ENCODE results near the gene METTL22.

METTL22 gene, protein sequence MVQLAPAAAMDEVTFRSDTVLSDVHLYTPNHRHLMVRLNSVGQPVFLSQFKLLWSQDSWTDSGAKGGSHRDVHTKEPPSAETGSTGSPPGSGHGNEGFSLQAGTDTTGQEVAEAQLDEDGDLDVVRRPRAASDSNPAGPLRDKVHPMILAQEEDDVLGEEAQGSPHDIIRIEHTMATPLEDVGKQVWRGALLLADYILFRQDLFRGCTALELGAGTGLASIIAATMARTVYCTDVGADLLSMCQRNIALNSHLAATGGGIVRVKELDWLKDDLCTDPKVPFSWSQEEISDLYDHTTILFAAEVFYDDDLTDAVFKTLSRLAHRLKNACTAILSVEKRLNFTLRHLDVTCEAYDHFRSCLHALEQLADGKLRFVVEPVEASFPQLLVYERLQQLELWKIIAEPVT

DNA sequence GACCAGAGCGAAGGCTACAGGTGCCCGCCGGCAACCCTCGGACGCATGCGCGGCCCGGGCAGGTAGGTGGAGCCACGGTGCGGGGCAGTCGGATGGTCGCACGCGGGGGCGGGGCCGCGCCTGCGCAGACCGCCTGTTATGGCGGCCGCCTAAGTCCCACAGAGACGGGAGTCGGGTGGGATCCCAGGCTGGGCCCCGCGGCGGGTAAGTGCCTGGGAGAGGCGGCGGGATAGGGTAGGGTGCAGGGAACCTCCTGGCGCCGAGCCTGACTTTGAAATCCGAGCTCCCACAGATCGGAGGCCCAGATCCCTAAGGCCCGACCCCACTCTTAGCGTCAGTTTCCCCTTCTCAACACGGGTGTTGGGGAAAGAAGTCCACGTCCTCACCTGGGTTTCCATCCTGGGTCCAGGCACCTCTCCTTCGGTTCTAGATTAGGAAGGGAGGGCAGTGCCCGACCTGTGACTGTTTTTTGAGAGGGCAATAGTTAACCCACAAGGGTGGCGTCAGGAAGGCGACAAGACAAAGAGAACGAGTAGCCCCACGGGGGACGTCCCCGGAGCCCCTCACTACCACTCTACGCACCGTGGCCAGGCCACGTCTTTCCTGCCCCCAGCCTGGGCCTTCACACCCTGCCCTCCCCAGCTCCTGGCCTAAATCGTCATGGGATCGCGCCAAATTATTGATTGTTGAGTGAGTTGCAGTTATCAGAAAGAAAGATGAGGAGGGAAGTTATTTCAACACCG is at the start of gene METTL22:
TSS of gene METTL22 (plus strand) at position 127 of the 743 bp plus-strand sequence. CDS start 3,968 bp downstream, outside the sequence.
- DNase-seq (ENCODE audit: low read depth in 3 of 3) = peak; percentile 85 to 92 (median 90)

DNA sequence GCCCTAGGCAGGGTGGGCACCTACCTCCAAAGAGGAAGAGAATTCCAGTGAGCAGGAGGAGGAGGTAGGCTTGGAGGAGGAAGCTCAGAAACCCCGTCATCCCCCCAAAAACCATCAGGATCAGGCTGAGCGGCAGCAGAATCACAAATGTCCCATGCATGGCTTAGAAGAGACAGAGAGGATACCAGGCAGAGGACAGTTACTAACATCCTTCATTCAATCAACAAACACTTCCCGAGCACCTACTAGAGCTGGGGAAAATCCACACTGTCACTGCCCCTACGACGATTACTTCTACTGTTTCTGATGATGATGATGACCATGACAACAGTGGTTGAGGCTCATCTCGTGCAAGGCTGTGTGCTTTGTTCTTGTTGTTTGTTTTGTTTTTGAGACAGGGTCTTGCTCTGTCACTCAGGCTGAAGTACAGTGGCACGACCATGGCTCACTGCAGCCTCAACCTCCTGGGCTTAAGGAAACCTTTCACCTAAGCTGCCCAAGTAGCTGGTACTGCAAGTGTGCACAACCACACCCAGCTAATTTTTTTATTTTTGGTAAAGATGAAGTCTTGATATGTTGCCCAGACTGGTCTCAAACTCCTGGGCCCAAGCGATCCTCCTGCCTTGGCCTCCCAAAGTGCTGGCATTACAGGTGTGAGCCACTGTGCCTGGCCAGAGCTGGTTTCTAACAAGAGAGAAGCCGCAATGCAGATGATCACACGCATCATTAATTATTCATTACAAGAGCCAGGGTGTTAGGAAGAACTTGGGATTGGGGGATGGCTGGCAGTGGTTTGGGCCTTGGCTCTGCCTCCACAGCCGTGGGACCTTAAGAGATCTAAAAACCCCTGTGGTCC is 49.2 kb upstream of the METTL22 start:
- DNase-seq (ENCODE audit: low read depth in 3 of 3) = no peak

DNA sequence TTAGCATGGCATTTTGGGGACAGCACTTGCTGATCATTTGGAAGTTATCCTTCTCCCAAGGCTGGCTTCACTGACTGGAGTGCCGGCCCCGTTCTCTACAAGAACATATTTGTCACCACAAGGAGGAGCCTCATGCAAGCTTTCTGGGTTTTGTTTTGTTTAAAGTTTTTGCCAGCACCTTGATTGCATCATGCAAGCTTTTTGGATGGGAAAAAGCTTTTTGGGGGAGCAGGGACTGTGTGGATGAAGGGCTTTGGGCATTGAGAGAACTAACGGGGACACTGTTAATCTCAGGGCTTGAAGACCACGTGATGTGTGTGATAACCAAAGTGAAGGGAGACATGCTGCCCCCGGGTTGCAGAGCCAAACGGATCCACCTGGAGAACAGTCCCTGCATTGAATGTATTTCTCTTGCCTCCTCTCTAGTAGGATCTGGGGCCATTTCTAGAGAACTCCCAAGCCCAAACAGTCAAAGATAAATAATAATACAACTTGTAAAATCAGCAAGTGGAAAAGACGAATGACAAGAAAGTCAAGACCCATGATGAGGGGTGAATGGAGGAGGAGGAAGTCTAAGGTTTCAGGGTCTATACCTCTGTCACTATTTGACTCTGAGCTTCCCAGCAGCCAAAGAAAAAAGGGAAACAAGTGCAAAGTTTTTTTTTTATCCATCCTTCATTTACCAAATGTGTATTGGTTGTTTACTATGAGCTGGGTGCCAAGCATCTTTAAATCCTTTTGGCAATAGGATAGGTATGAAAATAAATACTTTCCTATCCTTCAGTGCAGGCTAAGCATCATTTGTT is 48.4 kb upstream of the METTL22 start:
- no peak for DNase-seq (ENCODE audit: low read depth in 3 of 3)

DNA sequence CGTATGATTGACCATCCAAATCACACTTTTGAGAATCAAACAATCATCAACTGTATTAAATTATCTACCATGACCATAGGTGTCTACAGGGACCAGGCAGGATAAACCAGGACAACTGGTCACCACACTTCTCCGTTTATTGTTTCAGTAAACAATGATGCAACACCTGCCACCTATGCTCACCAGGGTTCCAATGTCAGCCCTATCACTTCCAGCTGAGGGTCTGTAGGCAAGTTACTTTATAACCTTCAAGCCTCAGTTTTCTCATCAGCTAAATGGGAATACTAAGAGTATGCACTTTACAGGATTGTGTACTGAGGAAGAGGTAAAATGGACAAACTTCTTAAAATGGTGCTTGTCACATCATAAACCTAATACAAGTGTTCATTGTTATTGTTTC is 46.1 kb upstream of the METTL22 start:
- no peak for DNase-seq (ENCODE audit: low read depth in 3 of 3)

DNA sequence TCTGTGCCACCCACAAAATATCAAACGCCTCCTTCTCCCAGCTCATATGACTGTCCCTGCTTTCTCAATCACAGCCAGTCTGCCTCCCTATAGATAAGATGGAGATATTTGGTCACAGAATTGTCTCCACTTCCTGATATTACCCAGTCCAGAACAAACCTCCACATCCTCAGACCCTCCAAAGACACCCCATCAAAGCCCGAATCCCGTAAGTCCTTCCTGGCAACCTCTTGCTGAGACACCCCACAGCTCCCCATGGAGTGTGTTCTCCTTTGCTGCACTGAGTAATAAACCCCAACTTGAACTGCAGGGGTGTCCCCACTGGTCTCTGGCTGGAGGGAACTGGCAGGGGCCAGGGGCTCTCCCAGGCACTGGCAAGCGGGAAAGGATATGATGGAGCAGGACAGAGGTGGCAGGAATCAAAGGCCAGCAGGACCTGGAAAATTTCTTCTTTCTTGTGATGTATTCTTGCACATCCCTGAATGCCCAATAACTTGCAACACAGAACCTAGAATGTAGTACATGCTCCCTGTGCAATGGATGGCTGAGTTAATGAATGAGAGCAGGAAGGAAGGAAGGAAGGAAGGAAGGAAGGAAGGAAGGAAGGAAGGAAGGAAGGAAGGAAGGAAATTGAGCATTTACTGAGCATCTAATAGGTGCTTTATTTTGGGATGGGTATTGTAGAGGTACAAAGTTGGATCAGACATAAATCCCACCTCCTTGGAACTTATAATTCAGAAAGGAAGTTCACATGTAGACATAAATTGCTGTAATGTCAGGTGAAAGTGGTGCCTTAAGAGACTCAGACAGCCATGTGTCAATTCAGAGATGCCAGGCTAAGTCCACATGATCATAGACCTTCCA is 45.1 kb upstream of the METTL22 start:
- DNase-seq (ENCODE audit: low read depth in 3 of 3) = no peak

DNA sequence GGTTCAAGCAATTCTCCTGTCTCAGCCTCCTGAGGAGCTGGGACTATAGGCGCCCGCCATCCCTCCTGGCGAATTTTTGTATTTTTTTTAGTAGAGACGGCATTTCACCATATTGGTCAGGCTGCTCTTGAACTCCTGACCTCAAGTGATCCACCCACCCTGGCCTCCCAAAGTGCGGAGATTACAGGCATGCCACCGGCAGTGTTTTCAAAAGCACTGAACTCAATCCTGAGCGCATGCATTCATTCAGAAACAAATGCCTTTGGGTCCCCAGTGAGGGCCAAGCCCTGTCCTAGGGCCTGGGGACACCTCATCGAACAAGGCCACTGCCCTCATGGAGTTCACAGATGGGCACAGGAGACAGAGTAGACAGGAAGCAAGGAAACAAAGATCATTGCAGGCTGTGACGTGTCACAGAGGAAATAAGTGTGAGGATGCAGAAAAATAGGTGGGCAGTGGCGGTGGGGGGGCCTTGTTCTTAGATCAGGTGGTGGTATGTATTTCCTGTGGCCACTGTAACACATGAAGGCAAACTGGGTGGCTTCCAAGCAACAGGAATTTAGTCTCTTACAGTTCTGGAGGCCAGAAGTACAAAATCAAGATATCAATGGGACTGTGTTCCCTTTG is 43.7 kb upstream of the METTL22 start:
- DNase-seq (ENCODE audit: low read depth in 3 of 3) = no peak

DNA sequence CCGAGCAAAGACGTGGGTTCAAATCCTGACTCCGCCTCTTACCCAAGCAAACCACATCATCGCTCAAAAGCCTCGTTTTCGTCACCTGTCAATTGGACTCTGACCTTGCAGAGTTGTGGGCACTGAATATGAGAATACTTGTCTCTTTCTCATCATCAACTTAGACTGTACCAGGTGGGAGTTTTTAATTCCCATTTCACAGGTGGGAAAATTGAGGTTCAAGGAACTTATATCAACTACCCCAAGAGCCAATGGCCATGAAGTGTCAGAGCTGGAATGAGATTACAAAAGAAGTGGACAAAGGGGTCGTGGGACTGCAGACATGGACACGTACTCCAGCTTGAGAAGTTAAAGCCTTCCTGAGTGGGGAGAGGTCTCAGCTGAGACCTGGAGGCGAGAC is 41.9 kb upstream of the METTL22 start:
- no peak for DNase-seq (ENCODE audit: low read depth in 3 of 3)

DNA sequence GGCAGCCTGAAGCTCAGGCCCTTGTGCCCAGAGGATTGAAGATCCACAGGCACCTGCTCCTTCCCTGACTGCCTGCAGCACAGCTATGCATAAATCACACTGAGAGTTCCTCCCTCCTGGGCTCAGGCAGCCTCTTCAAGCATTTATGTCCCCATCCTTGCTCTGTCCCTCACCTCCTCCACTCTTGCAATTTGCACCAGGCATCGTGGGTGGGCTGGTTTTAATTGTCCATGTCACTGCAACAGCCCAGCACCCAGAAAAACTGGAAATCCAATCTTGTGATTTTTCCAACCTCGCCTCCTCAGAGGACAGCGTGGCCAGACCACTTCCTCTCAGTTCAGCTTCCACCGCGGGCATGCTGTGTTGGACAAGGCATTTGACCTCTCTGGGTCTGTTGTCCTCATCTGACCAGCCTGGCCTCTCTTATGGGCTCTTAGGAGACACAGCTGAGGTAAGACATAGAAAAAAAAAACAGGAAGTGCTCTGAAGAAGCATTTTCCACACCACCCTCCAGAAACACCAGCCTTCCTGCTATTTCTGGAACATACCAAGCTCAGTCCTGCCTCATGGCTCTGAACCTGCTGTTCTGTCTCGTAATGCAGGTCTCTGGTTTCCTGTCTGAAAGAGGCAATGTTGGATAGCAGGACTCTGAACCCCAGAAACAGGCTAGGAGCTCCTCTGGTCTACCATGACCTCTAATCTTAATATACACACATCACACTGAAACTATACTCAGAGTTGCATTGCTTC is 39.5 kb upstream of the METTL22 start:
- DNase-seq (ENCODE audit: low read depth in 3 of 3) = no peak

DNA sequence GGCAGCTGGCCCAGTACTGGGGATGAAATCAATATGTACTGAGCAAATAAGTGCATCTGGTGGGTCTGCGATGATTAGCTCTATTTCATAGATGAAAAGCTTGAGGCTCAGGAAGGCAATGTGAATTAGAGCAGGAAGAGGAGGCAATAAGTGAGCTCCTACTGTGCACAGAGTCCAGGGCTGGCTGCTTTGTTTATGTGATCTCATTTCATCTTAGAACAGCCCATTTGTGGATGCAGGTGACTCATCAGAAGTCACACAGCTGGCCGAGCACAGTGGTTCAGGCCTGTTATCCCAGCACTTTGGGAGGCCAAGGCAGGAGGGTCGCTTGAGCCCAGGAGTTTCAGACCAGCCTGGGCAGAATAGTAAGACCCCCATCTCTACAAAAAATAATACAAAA is 38.3 kb upstream of the METTL22 start:
- no peak for DNase-seq (ENCODE audit: low read depth in 3 of 3)

DNA sequence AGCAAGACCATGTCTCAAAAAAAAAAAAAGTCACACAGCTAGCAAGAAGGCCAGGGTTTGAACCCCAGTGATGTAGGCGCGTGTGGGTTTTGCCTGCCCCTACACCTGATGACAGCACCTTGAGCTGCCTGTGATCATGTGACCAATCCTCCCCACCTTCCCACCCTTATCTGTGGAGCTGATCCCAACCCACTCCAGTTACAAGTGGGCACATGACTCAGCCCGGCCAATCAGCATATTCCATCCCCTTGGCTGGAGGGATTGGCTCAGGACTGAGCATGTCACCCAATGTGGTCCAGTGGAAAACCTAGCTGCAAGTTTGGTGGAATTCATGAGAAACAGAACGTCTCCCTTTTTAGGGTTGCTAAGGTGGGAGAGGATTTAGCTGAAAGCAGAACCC is 37.8 kb upstream of the METTL22 start:
- DNase-seq (ENCODE audit: low read depth in 3 of 3) = no peak

DNA sequence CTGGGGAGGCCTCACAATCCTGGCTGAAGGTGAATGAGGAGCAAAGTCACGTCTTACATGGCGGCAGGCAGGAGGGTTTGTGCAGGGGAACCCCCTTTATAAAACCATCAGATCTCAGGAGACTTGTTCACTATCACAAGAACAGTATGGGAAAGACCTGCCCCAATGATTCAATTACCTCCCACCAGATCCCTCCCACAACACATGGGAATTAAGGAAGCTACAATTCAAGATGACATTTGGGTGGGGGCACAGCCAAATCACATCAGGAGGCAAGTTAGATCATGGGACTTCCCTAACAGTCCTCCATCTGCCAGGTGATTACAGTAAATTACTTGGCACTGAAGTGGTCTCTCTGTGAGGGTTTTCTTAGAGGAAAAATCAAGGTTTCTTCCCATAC is 36.5 kb upstream of the METTL22 start:
- DNase-seq (ENCODE audit: low read depth in 3 of 3) = no peak

DNA sequence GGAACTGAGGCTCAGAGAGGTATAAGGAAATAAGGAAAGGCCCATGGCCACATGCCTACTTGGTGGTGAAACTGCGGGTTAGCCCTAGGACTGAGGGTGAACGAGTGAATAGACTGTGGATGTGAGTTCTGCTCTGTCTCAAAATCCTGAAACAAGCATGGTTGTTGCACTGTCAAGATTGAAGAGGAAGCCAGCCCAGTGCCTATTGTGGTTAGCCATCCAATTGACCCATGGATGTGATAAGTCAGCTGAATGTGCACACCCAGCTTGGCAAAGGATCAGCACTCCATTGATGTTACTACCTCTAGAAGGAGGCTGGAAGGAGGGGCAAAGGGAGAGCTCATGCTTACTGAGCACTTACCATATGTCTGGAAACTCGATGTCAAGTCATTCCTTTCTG is 35.6 kb upstream of the METTL22 start:
- DNase-seq (ENCODE audit: low read depth in 3 of 3) = no peak

DNA sequence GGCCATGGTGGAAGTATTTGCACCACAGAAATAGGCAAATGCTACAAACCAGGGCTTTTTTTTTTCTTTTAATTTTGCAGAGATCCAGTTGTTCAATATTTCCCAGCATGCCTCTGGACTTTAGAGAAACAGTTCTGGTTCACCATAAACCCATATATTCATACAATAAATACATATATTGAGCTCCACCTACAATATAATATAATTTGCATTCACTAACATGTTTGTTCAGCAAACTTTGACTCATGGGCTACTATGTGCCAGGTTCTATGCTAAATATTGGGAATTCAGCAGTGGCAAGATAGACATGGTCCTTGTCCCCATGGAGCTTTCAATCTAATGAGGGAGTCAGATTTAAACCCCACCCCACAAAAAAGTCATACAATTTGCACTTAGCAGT is 34.4 kb upstream of the METTL22 start:
- DNase-seq (ENCODE audit: low read depth in 3 of 3) = no peak

DNA sequence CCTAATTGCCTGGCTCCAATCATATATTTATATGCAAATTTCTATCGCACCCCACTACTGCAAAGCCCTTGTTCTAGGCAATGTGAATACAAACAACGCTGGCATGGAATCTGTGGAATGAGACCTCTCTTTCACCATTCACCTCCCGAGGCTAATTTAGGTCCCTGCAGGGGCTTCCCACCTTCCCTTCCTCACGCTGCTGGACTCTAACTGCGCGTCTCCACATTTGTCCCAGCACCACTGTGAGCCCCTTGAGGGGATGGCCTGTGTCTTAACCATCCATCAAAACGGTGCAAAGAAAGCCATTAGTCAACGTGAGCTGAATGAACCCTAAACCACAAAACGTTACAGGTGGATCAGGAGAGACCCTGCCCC is 32.8 kb upstream of the METTL22 start:
- DNase-seq (ENCODE audit: low read depth in 3 of 3) = no peak

DNA sequence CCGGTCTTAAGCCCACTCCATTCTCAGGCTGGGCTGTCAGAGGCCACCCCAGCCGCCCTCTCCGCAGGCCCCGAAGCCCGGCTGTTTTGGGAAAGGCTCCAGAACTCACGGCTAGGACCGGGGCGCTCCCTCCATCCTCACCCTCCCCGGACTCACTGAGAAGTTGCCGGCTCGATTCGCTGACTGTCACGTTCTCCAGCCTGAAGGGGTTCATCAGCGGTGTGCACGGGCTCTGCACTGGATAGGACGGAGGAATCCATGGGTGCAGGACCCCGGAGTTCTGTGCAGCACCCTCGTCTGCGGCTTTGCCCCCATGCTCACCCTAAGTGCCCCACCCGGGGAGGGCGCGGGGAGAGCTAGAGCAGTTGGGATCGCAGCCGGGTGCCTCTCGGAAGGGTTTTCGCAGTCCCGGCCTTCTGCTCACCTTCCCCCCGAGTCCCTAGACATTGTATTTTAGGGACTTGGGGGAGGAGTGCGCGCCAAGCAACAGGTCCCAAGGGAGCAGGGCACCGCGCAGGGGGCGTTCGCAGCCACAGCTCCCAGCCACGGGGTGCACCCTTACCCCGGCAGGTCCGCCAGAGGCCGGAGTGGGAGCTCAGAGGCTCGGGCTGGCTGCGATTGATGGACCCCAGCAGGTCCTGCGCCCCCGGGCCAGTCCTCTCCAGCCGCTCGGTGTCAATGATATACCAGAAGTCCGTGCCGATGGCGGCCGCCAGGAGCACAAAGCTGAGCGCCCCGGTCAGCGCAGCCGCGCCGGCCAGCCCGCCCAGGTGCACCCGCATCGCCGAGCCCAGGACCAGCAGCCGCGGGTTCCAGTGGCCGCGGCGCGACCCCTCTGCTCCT is 32.2 kb upstream of the METTL22 start:
- DNase-seq (ENCODE audit: low read depth in 3 of 3) = no peak

DNA sequence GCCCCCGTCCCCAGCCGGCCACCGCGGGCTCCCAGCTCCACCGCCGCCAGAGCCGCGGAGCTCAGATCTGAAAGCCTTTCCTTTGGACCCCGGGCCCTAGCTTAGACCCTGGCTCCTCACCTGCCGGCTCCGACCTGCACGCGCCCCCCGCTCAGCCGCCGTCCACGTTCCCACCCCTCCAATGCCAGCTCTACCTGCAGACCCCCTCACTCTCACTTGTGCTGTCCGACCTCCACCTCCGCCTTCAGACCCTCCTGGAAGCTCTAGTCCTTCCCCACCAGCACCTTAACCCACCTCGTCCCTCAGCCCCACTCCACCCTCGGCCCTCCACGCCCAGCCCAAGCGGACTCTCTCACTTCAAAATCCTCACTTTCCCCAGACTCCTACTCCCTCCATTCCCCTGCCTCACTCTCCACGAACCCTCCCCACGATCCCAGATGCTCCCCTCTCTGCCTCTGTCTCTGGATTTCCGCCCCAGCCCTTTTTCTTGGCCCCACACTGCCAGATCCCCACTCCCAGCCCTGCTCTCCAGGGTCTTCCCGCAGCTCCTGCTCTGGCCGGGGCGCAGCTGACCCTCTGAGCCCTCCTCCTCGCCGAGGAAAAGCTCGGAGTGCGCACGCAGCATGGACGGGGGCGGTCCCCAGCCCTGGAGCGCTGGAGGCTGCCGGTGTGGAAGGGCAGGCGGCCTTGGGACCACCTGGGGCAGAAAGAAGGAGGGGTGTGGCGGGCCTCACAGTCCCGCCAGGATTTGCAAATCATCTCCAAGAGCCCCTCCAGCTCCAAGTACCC is 31.4 kb upstream of the METTL22 start, which contains the start of gene TMEM114:
TSS of gene TMEM114 (minus strand) at position 612 of the 789 bp plus-strand sequence. CDS start 673 bp downstream, outside the sequence.
- DNase-seq (ENCODE audit: low read depth in 3 of 3) = no peak

DNA sequence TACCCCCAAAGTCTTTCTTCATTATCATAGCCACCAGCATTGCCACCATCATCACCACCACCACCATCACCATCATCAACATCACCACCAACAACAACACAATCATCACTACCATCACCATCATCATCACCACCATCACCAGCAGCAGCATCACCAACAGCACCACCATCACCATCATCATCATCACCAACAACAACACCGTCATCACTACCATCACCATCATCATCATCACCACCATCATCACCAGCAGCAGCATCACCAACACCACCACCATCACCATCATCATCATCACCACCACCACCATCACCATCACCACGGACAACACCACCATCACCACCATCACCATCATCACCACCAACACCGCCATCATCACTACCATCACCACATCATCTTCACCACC is 30.7 kb upstream of the METTL22 start:
- DNase-seq (ENCODE audit: low read depth in 3 of 3) = no peak

Measured in stimulated activated CD4-positive, alpha-beta T cell treated with anti-CD3 and anti-CD28 coated beads, TNF-alpha, amount 100 ng/mL, for 24 hours (primary cell).